Right lobe of liver (tissue), 6 donors: Measurements from ENCODE around the gene ANKRD55. TPM values are rescaled to one million over a fixed set of nuclear protein-coding genes. Genes with fewer than 3 reads are reported as not detected.

Experiments
- ATAC-seq, 4 donors: fragments of 200-7000 bp; cut with Tn5 transposase; one replicate each; pipeline ENCODE4 v1.9.1; 2020; ENCODE audit warnings: mild to moderate bottlenecking in 4 of 4, moderate library complexity in 4 of 4
- DNase-seq, 3 donors: peaks; one replicate each; pipeline ENCODE4 v3.0.0-alpha.2; 2020
- H3K27ac ChIP-seq, 3 donors: fragments of 200-600 bp; one replicate each; pipeline ENCODE4 v1.8.0; 2022
- H3K27me3 ChIP-seq, 2 donors: fragments of 200-600 bp; one replicate each; pipeline ENCODE4 v1.8.0; 2022
- H3K36me3 ChIP-seq, 4 donors: fragments of 200-600 bp; sonication (generic) in 1 of 4; one replicate each; pipeline versions ENCODE4 v1.5.1 to v1.8.0; 2017 to 2022; ENCODE audit warnings: control low read depth in 1 of 4
- H3K4me1 ChIP-seq, 4 donors: fragments of 200-600 bp; sonication (generic) in 1 of 4; one replicate each; pipeline versions ENCODE4 v1.5.1 to v1.8.0; 2017 to 2022; ENCODE audit warnings: control low read depth in 1 of 4
- H3K4me3 ChIP-seq, 3 donors: fragments of 200-600 bp; one replicate each; pipeline ENCODE4 v1.8.0; 2022
- H3K9me3 ChIP-seq, 4 donors: fragments of 200-600 bp; sonication (generic) in 1 of 4; one replicate each; pipeline versions ENCODE4 v1.5.1 to v1.8.0; 2017 to 2022; ENCODE audit warnings: control low read depth in 1 of 4
- CTCF ChIP-seq, 4 donors: fragments of 200-600 bp in 3 of 4; fragments of 450-650 bp in 1 of 4; IDR thresholded peaks; one replicate each; pipeline versions ENCODE4 v1.5.1 to v1.8.0; 2016 to 2022; ENCODE audit warnings: antibody characterized with exemption in 4 of 4, mild to moderate bottlenecking in 2 of 4
- POLR2A ChIP-seq: fragments of 450-650 bp; IDR thresholded peaks from one replicate; pipeline ENCODE4 v1.6.1; 2017; ENCODE audit warnings: antibody characterized with exemption, mild to moderate bottlenecking
- WGBS: methylation state at CpG from one replicate; pipeline ENCODE4 v1.1.6; 2018; ENCODE audit warnings: low coverage, low lambda C conversion rate; ENCODE audit not compliant: insufficient coverage; ENCODE audit errors: missing lambda C conversion rate; 5-methylcytosine and 5-hydroxymethylcytosine counted together
- intact Hi-C, 2 donors: fragments of 100-400 bp; cut with DNase I; formaldehyde crosslinking; loops; one replicate each; pipeline versions ENCODE4 v1.11.2 to v1.14.1; 2022
- total RNA-seq, 6 experiments: library from RNA; depleted of rRNA in 2 of 6; stranded (reverse); fragments of >200 nt in 2 of 6; fragmentation: NEBNext Ultra II Directional in 3 of 6; extraction: Animal tissue kit (Norgen Biotek cat#: 25700) in 3 of 6; gene quantifications; one replicate each; pipeline versions ENCODE4 v1.1.0 to v1.2.4, GENCODE V29; 2016 to 2023
- donor health status: DM: no; HTN: yes; CAD: no.
- donor health status: DM: no; HTN: no; CAD: no.
- donor health status: DM: no; HTN: no; CAD: no.
- donor health status: DM: no; HTN: yes; CAD: no.
- donor health status: DM: no; HTN: yes; CAD: no.

The ANKRD55 gene
- total RNA-seq, 6 experiments from 2014 or later, result 0.68 to 2.2 (median 1.2) TPM

GRCh38 chr5:56167519-56167918 lies 65.6 kb downstream of the ANKRD55 start:
- peak in 1 of 4 donors; percentile 23 for ATAC-seq
- no peak for DNase-seq
- no peaks in the 10 kb centered on the region for H3K36me3 ChIP-seq
- no peak overlapping the region for H3K4me3 ChIP-seq
- H3K27ac ChIP-seq, result no peak overlapping the region
- no peaks in the 10 kb centered on the region for H3K4me1 ChIP-seq
- TF ChIP-seq POLR2A (no peak), CTCF (IDR thresholded peaks at IDR 0.05) (no peak)
- no peaks in the 10 kb centered on the region for H3K27me3 ChIP-seq
- intact Hi-C loops, result no loop called here
- H3K9me3 ChIP-seq, result no peaks in the 10 kb centered on the region
- 40% methylated on average over 2 of the region's 2 CpGs for WGBS

GRCh38 chr5:56166671-56167385 lies 66.3 kb downstream of the ANKRD55 start:
- Histone ChIP-seq H3K27ac (no peak overlapping the region), H3K27me3 (no peaks in the 10 kb centered on the region), H3K4me3 (no peak overlapping the region), H3K4me1 (no peaks in the 10 kb centered on the region), H3K9me3 (no peaks in the 10 kb centered on the region), H3K36me3 (no peaks in the 10 kb centered on the region)
- WGBS, result 63% methylated on average over 6 of the region's 6 CpGs
- TF ChIP-seq POLR2A, result no peak
- no peak for TF ChIP-seq CTCF (IDR thresholded peaks at IDR 0.05)
- intact Hi-C loops, result no loop called here
- DNase-seq (no peak), ATAC-seq (no peak)

GRCh38 chr5:56164376-56164775 lies 68.8 kb downstream of the ANKRD55 start:
- Histone ChIP-seq H3K4me1 (no peaks in the 10 kb centered on the region), H3K27me3 (no peaks in the 10 kb centered on the region), H3K36me3 (no peaks in the 10 kb centered on the region), H3K27ac (no peak overlapping the region), H3K4me3 (no peak overlapping the region), H3K9me3 (no peaks in the 10 kb centered on the region)
- ATAC-seq (no peak), DNase-seq (no peak)
- TF ChIP-seq POLR2A, result no peak
- TF ChIP-seq CTCF (IDR thresholded peaks at IDR 0.05), result no peak
- intact Hi-C loops, result no loop called here
- 65% methylated on average over 2 of the region's 3 CpGs for WGBS

GRCh38 chr5:56161927-56162326 lies 71.2 kb downstream of the ANKRD55 start:
- no peaks in the 10 kb centered on the region for H3K4me1 ChIP-seq
- no peaks in the 10 kb centered on the region for H3K9me3 ChIP-seq
- no CpG with 5 or more reads among the region's 1 CpG for WGBS
- ATAC-seq (peak in 1 of 4 donors; percentile 41), DNase-seq (no peak)
- no peaks in the 10 kb centered on the region for H3K36me3 ChIP-seq
- no peaks in the 10 kb centered on the region for H3K27me3 ChIP-seq
- no peak for TF ChIP-seq CTCF (IDR thresholded peaks at IDR 0.05)
- TF ChIP-seq POLR2A, result no peak
- intact Hi-C loops, result no loop called here
- no peak overlapping the region for H3K4me3 ChIP-seq
- no peak overlapping the region for H3K27ac ChIP-seq
